Measurements from ENCODE around the gene ATP10A.

GRCh38 chr15:25824618-25825017 lies 38.5 kb downstream of the ATP10A start:
- TF ChIP-seq CTCF (IDR thresholded peaks at IDR 0.05) (no peak), POLR2A (IDR thresholded peaks at IDR 0.05) (no peak)
